ENCODE measurements around the gene GARIN6. TPM values are rescaled to one million over a fixed set of nuclear protein-coding genes. Genes with fewer than 3 reads are reported as not detected.
A peak's percentile ranks its signal among the peaks of the same experiment; 100 is the strongest.
"Not testable (repeated sequence)": the region's sequence is repeated elsewhere in the genome, so short reads cannot be mapped to it uniquely, and the experiment has no call there.

Gene GARIN6
- total and polyA plus RNA-seq, 2 experiments from 2014 or later = not detected

GRCh38 chr12:99611599-99611998 is 36.0 kb upstream of the GARIN6 start:
- Histone ChIP-seq H3K27me3 (no peaks in the 10 kb centered on the region), H3K27ac (no peak overlapping the region), H3K36me3 (no peaks in the 10 kb centered on the region), H3K4me1 (ENCODE audit: low read depth) (no peaks in the 10 kb centered on the region), H3K9me3 (ENCODE audit: low read depth) (no peaks in the 10 kb centered on the region), H3K4me3 (no peak overlapping the region)
- TF ChIP-seq, protein P1, sequence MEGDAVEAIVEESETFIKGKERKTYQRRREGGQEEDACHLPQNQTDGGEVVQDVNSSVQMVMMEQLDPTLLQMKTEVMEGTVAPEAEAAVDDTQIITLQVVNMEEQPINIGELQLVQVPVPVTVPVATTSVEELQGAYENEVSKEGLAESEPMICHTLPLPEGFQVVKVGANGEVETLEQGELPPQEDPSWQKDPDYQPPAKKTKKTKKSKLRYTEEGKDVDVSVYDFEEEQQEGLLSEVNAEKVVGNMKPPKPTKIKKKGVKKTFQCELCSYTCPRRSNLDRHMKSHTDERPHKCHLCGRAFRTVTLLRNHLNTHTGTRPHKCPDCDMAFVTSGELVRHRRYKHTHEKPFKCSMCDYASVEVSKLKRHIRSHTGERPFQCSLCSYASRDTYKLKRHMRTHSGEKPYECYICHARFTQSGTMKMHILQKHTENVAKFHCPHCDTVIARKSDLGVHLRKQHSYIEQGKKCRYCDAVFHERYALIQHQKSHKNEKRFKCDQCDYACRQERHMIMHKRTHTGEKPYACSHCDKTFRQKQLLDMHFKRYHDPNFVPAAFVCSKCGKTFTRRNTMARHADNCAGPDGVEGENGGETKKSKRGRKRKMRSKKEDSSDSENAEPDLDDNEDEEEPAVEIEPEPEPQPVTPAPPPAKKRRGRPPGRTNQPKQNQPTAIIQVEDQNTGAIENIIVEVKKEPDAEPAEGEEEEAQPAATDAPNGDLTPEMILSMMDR (IDR thresholded peaks at IDR 0.05; ENCODE audit: low read depth, low read length) = no peak
- DNase-seq (ENCODE audit: low read depth in 1 of 2, low spot score in 1 of 2) = no peak

DNA sequence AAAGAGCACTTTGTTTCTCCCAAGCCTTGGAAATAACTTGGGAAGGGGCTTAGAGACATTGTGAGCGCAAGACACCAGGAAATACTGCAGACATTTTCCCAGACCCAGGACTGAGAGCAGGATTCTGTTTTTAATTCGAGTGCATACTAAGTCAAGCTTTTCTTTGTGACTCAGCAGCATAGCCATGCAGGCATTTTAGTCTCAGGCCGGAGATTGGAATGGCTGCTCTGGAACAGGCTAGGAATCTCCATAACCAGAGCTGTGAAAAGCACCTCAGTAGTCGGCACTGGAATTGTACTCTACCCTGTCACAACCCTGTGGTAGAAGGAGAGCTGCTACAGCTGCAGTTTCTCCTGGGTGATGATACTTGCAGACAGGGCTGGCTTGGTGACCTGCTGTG is 28.9 kb upstream of the GARIN6 start:
- TF ChIP-seq, protein P1 (IDR thresholded peaks at IDR 0.05; ENCODE audit: low read depth, low read length) = no peak
- no peaks in the 10 kb centered on the region for H3K9me3 ChIP-seq (ENCODE audit: low read depth)
- H3K27me3 ChIP-seq = no peaks in the 10 kb centered on the region
- no peaks in the 10 kb centered on the region for H3K4me1 ChIP-seq (ENCODE audit: low read depth)
- H3K27ac ChIP-seq = no peak overlapping the region
- no peak overlapping the region for H3K4me3 ChIP-seq
- no peak for DNase-seq (ENCODE audit: low read depth in 1 of 2, low spot score in 1 of 2)
- H3K36me3 ChIP-seq = no peaks in the 10 kb centered on the region

GRCh38 chr12:99619389-99620158 is 28.0 kb upstream of the GARIN6 start:
- Histone ChIP-seq H3K27ac (no peak overlapping the region), H3K4me1 (ENCODE audit: low read depth) (no peaks in the 10 kb centered on the region), H3K36me3 (no peaks in the 10 kb centered on the region), H3K27me3 (no peaks in the 10 kb centered on the region), H3K4me3 (no peak overlapping the region), H3K9me3 (ENCODE audit: low read depth) (no peaks in the 10 kb centered on the region)
- TF ChIP-seq, protein P1 (IDR thresholded peaks at IDR 0.05; ENCODE audit: low read depth, low read length) = peak; percentile 76
- peak; percentile 52 to 56 for DNase-seq (ENCODE audit: low read depth in 1 of 2, low spot score in 1 of 2)

- Histone ChIP-seq H3K27me3 (no peaks in the 10 kb centered on the region), H3K27ac (no peak overlapping the region), H3K4me3 (no peak overlapping the region), H3K9me3 (ENCODE audit: low read depth) (no peaks in the 10 kb centered on the region), H3K4me1 (ENCODE audit: low read depth) (no peaks in the 10 kb centered on the region), H3K36me3 (no peaks in the 10 kb centered on the region)
- DNase-seq (ENCODE audit: low read depth in 1 of 2, low spot score in 1 of 2) = no peak
- TF ChIP-seq, protein P1 (IDR thresholded peaks at IDR 0.05; ENCODE audit: low read depth, low read length) = no peak
These were observed 27.4 kb upstream of the GARIN6 start for GRCh38 chr12:99620159-99620479.

GRCh38 chr12:99624591-99624990 is 23.0 kb upstream of the GARIN6 start:
- H3K4me3 ChIP-seq; DNase-seq (ENCODE audit: low read depth in 1 of 2, low spot score in 1 of 2); H3K9me3 ChIP-seq (ENCODE audit: low read depth); H3K4me1 ChIP-seq (ENCODE audit: low read depth); H3K27ac ChIP-seq; H3K27me3 ChIP-seq; H3K36me3 ChIP-seq: not testable (repeated sequence)

DNA sequence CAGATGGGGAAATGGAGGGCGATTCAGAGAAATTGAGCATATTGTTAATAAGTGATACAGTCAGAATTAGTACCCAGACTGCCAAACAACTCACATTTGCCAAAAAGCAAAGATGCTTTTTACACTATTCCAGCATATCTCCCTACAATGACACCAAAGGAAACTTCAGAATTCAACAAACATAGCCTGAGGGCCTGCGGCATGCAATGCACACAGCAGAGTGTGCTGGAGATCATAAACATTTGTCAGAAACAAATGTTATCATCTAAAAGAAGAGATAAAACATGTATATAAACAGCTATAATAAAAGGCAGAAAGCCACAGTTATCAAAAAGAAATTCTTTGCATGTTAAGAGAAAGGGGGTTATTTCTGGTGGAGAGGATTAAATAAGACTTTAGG is 20.1 kb upstream of the GARIN6 start:
- no peaks in the 10 kb centered on the region for H3K4me1 ChIP-seq (ENCODE audit: low read depth)
- no peak overlapping the region for H3K27ac ChIP-seq
- no peaks in the 10 kb centered on the region for H3K27me3 ChIP-seq
- H3K9me3 ChIP-seq (ENCODE audit: low read depth) = no peaks in the 10 kb centered on the region
- H3K4me3 ChIP-seq = no peak overlapping the region
- H3K36me3 ChIP-seq = no peaks in the 10 kb centered on the region
- DNase-seq (ENCODE audit: low read depth in 1 of 2, low spot score in 1 of 2) = no peak
- TF ChIP-seq, protein P1 (IDR thresholded peaks at IDR 0.05; ENCODE audit: low read depth, low read length) = no peak

Measured in cardiac muscle cell (in vitro differentiated cells and primary cell).